Liver (tissue), 9 donors: ENCODE results near the gene TAGLN2. TPM values are rescaled to one million over a fixed set of nuclear protein-coding genes. Genes with fewer than 3 reads are reported as not detected.

Source experiments
- DNase-seq: peaks from one replicate; pipeline ENCODE4 v3.0.0-alpha.2; 2017; ENCODE audit warnings: low spot score
- H3K27ac ChIP-seq, 2 donors: one replicate each; pipeline ENCODE4 v1.7.0; 2013; ENCODE audit warnings: inconsistent platforms in 2 of 2, low read length in 2 of 2, control low read depth in 1 of 2, low read depth in 1 of 2, mild to moderate bottlenecking in 1 of 2
- H3K27me3 ChIP-seq, 4 donors: one replicate each; pipeline versions ENCODE4 v1.6.1 to v1.7.0; 2013; ENCODE audit warnings: low read length in 3 of 4, inconsistent platforms in 1 of 4, mild to moderate bottlenecking in 1 of 4, moderate library complexity in 1 of 4; ENCODE audit not compliant: control insufficient read depth in 4 of 4, insufficient read depth in 4 of 4
- H3K36me3 ChIP-seq, 4 donors: one replicate each; pipeline versions ENCODE4 v1.6.1 to v1.7.0; 2013; ENCODE audit warnings: low read length in 3 of 4, mild to moderate bottlenecking in 3 of 4, low read depth in 1 of 4, moderate library complexity in 1 of 4; ENCODE audit not compliant: control insufficient read depth in 4 of 4, insufficient read depth in 3 of 4
- H3K4me1 ChIP-seq, 4 donors: one replicate each; pipeline versions ENCODE4 v1.6.1 to v1.7.0; 2013; ENCODE audit warnings: low read length in 3 of 4, mild to moderate bottlenecking in 3 of 4, moderate library complexity in 1 of 4; ENCODE audit not compliant: control insufficient read depth in 4 of 4, insufficient read depth in 4 of 4
- H3K4me3 ChIP-seq, 3 donors: one replicate each; pipeline versions ENCODE4 v1.6.1 to v1.7.0; 2013; ENCODE audit warnings: low read length in 3 of 3, control low read depth in 1 of 3, low read depth in 1 of 3, mild to moderate bottlenecking in 1 of 3
- H3K9ac ChIP-seq, 2 donors: one replicate each; pipeline ENCODE4 v1.7.0; 2013; ENCODE audit warnings: low read length in 2 of 2, mild to moderate bottlenecking in 2 of 2, moderate library complexity in 2 of 2, control low read depth in 1 of 2, low read depth in 1 of 2
- H3K9me3 ChIP-seq, 4 donors: one replicate each; pipeline versions ENCODE4 v1.6.1 to v1.7.0; 2013; ENCODE audit warnings: low read length in 3 of 4; ENCODE audit not compliant: control insufficient read depth in 4 of 4
- EGR1 ChIP-seq, 2 donors: IDR thresholded peaks; 2 replicates each; pipeline ENCODE4 v1.6.1; 2016 to 2018; ENCODE audit warnings: antibody characterized with exemption in 2 of 2, low read depth in 2 of 2
- FOXA1 ChIP-seq: IDR thresholded peaks from 2 replicates; pipeline ENCODE4 v1.6.1; 2016; ENCODE audit warnings: antibody characterized with exemption
- FOXA2 ChIP-seq: IDR thresholded peaks from 2 replicates; pipeline ENCODE4 v1.6.1; 2016; ENCODE audit warnings: antibody characterized with exemption
- HNF4A ChIP-seq, 2 donors: conservative IDR thresholded peaks; 2 replicates each; pipeline ENCODE4 v1.6.1; 2016; ENCODE audit warnings: antibody characterized with exemption in 2 of 2, mild to moderate bottlenecking in 2 of 2
- HNF4G ChIP-seq: IDR thresholded peaks from 2 replicates; pipeline ENCODE4 v1.6.1; 2016; ENCODE audit warnings: antibody characterized with exemption
- JUND ChIP-seq, 2 donors: IDR thresholded peaks; 2 replicates each; pipeline ENCODE4 v1.6.1; 2016; ENCODE audit warnings: antibody characterized with exemption in 2 of 2
- NR2F2 ChIP-seq: IDR thresholded peaks from 2 replicates; pipeline ENCODE4 v1.6.1; 2016; ENCODE audit warnings: antibody characterized with exemption
- RAD21 ChIP-seq, 2 donors: IDR thresholded peaks; 2 replicates each; pipeline ENCODE4 v1.6.1; 2016; ENCODE audit warnings: antibody characterized with exemption in 2 of 2, mild to moderate bottlenecking in 2 of 2
- REST ChIP-seq: IDR thresholded peaks from 2 replicates; pipeline ENCODE4 v1.6.1; 2016; ENCODE audit warnings: antibody characterized with exemption, mild to moderate bottlenecking
- RXRA ChIP-seq, 2 donors: IDR thresholded peaks; 2 replicates each; pipeline ENCODE4 v1.6.1; 2017 to 2018; ENCODE audit warnings: antibody characterized with exemption in 2 of 2, mild to moderate bottlenecking in 1 of 2
- SP1 ChIP-seq: IDR thresholded peaks from 2 replicates; pipeline ENCODE4 v1.6.1; 2018; ENCODE audit warnings: antibody characterized with exemption, mild to moderate bottlenecking
- TAF1 ChIP-seq: conservative IDR thresholded peaks from 2 replicates; pipeline ENCODE4 v1.6.1; 2016; ENCODE audit warnings: antibody characterized with exemption, mild to moderate bottlenecking
- YY1 ChIP-seq: IDR thresholded peaks from 2 replicates; pipeline ENCODE4 v1.6.1; 2016; ENCODE audit warnings: antibody characterized with exemption, mild to moderate bottlenecking
- ZBTB33 ChIP-seq: IDR thresholded peaks from 2 replicates; pipeline ENCODE4 v1.6.1; 2016; ENCODE audit warnings: antibody characterized with exemption
- WGBS: extraction: QIAGEN DNeasy Blood & Tissue Kit; methylation state at CpG from one replicate; pipeline ENCODE4 v1.1.7; 2013; 5-methylcytosine and 5-hydroxymethylcytosine counted together
- polyA plus RNA-seq, 2 donors: library from polyadenylated mRNA; stranded (reverse) in 1 of 2; unstranded in 1 of 2; fragments of 200-250 nt in 1 of 2; fragments of >200 nt in 1 of 2; fragmentation: Nextera tagmentation in 1 of 2; extraction: Ambion mirVana in 1 of 2; gene quantifications; one replicate each; pipeline versions ENCODE4 v1.2.1 to v1.2.3, GENCODE V29; 2013 to 2015
- total RNA-seq, 2 donors: library from RNA; depleted of rRNA; stranded (reverse); fragments of >200 nt; gene quantifications; one replicate each; pipeline ENCODE4 v1.2.3, GENCODE V29; 2014
- TF ChIP-seq, protein P1 (sequence below): IDR thresholded peaks from 2 replicates; pipeline ENCODE4 v1.6.1; 2016; ENCODE audit warnings: antibody characterized with exemption
- TF ChIP-seq, protein P2 (sequence below): IDR thresholded peaks from 2 replicates; pipeline ENCODE4 v1.6.1; 2016; ENCODE audit warnings: antibody characterized with exemption
- TF ChIP-seq, protein P3 (sequence below): fragments of 150-350 bp; IDR thresholded peaks from 2 replicates; pipeline ENCODE4 v1.5.1; 2017; ENCODE audit warnings: improper control_type of control experiment, low read depth, low read length; ENCODE audit not compliant: missing input control
- donor health status: healthy.
- donor health status: healthy.
- donor health status: healthy.
- donor health status: healthy.
- donor health status: healthy.

The TAGLN2 gene
- total and polyA plus RNA-seq, 4 donors = 46.4 to 113 (median 79.8) TPM

DNA sequence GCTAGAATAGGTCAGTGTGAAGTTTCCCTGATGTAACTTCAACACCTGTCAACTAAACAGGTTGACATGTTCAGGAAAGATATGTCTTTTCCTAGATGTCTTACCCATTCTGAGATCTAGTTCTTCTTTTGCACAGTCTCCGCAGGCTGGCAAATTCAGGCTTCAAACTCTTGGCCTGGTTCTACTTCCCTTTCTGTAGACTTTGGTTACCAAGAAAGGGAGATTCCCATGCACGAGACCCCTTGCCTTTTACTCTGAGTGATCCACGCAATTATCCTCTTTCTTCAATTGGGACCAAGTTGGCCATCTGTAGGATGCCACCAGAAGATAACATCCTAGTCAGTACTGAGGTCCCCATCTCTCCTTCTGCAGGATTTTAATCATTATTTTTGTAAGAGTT is 27.3 kb downstream of the TAGLN2 start (continued):
- no peak for TF ChIP-seq ZBTB33

GRCh38 chr1:159896546-159896930 is 28.8 kb downstream of the TAGLN2 start:
- no peaks in the 10 kb centered on the region for H3K36me3 ChIP-seq
- H3K4me1 ChIP-seq = peaks cover 0 to 7% (median 3%) of the 10 kb centered on the region in 4 donors
- DNase-seq = no peak
- no peaks in the 10 kb centered on the region for H3K27me3 ChIP-seq
- TF ChIP-seq ZBTB33 (no peak), FOXA1 (no peak), SP1 (no peak), RAD21 (IDR thresholded peaks at IDR 0.05) (no peak), FOXA2 (no peak), RXRA (IDR thresholded peaks at IDR 0.05) (no peak), TAF1 (no peak), YY1 (no peak), NR2F2 (no peak), REST (no peak), JUND (IDR thresholded peaks at IDR 0.05) (no peak), EGR1 (IDR thresholded peaks at IDR 0.05; ENCODE audit: low read depth in 2 of 2) (no peak), HNF4A (conservative IDR thresholded peaks at IDR 0.05) (no peak), HNF4G (no peak)
- TF ChIP-seq, protein P1, sequence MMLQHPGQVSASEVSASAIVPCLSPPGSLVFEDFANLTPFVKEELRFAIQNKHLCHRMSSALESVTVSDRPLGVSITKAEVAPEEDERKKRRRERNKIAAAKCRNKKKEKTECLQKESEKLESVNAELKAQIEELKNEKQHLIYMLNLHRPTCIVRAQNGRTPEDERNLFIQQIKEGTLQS = no peak
- TF ChIP-seq, protein P2, sequence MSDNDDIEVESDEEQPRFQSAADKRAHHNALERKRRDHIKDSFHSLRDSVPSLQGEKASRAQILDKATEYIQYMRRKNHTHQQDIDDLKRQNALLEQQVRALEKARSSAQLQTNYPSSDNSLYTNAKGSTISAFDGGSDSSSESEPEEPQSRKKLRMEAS = no peak
- TF ChIP-seq, protein P3, sequence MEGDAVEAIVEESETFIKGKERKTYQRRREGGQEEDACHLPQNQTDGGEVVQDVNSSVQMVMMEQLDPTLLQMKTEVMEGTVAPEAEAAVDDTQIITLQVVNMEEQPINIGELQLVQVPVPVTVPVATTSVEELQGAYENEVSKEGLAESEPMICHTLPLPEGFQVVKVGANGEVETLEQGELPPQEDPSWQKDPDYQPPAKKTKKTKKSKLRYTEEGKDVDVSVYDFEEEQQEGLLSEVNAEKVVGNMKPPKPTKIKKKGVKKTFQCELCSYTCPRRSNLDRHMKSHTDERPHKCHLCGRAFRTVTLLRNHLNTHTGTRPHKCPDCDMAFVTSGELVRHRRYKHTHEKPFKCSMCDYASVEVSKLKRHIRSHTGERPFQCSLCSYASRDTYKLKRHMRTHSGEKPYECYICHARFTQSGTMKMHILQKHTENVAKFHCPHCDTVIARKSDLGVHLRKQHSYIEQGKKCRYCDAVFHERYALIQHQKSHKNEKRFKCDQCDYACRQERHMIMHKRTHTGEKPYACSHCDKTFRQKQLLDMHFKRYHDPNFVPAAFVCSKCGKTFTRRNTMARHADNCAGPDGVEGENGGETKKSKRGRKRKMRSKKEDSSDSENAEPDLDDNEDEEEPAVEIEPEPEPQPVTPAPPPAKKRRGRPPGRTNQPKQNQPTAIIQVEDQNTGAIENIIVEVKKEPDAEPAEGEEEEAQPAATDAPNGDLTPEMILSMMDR = no peak
- no peaks in the 10 kb centered on the region for H3K9me3 ChIP-seq
- 77% methylated on average over 3 of the region's 3 CpGs for WGBS
- no peak overlapping the region for H3K27ac ChIP-seq
- H3K4me3 ChIP-seq = no peak overlapping the region
- no peak overlapping the region for H3K9ac ChIP-seq
